AG04450 (cell line): Measurements from ENCODE around the gene OR52K1. TPM values are rescaled to one million over a fixed set of nuclear protein-coding genes. Genes with fewer than 3 reads are reported as not detected.

Source experiments
- CTCF ChIA-PET: fragments of 300-600, 350-600 bp; formaldehyde crosslinking; extraction: SDS; loops from one replicate; lab custom pipeline; 2022; ENCODE audit warnings: antibody characterized with exemption, inconsistent platforms; lab: Charles Lee
- POLR2A ChIA-PET: fragments of 350-600 bp; formaldehyde crosslinking; extraction: SDS; loops from one replicate; lab custom pipeline; 2021; ENCODE audit warnings: antibody characterized with exemption, inconsistent platforms; lab: Yijun Ruan, JAX
- DNase-seq: peaks from one replicate; pipeline ENCODE4 v3.0.0-alpha.2; 2011; ENCODE audit warnings: low read depth, low spot score
- H3K27ac ChIP-seq: one replicate; pipeline ENCODE4 v1.5.1; 2012; ENCODE audit warnings: low read depth, low read length, control low read depth
- H3K27me3 ChIP-seq: one replicate; pipeline ENCODE4 v1.6.0; 2012; ENCODE audit warnings: low read length; ENCODE audit not compliant: control insufficient read depth, insufficient read depth
- H3K4me3 ChIP-seq: 2 replicates; pipeline ENCODE4 v1.5.1; 2011; ENCODE audit warnings: mild to moderate bottlenecking, low read depth, low read length, control low read depth
- H3K9me3 ChIP-seq: 2 replicates; pipeline ENCODE4 v1.5.1; 2012; ENCODE audit warnings: low read length; ENCODE audit not compliant: control insufficient read depth, insufficient read depth
- CTCF ChIP-seq: IDR thresholded peaks from 2 replicates; pipeline ENCODE4 v1.5.1; 2011; ENCODE audit warnings: low read depth, low read length, control low read depth, inconsistent platforms
- polyA minus RNA-seq: library from RNA; depleted of rRNA, polyadenylated mRNA; stranded (reverse); fragments of >200 nt; gene quantifications from 2 replicates; pipeline ENCODE4 v1.2.3, GENCODE V29; 2011; rRNA and poly(A)+ RNA removed
- polyA plus RNA-seq: library from polyadenylated mRNA; depleted of rRNA; stranded (reverse); fragments of >200 nt; gene quantifications from 2 replicates; pipeline ENCODE4 v1.2.3, GENCODE V29; 2011; rRNA removed

The OR52K1 gene
- polyA plus RNA-seq = not detected in 2 replicates
- not detected in 2 replicates for polyA minus RNA-seq

- Histone ChIP-seq H3K27me3 (no peaks in the 10 kb centered on the region), H3K9me3 (no peaks in the 10 kb centered on the region), H3K4me3 (no peak within 1 kb of the TSS), H3K27ac (no peak within 1 kb of the TSS)
- no peak for TF ChIP-seq CTCF
- ChIA-PET CTCF (interaction anchor here (1.4 kb wide), 1 partner anchor 57 kb away, joined by 3 read pairs; no protein-coding TSS in a partner anchor), POLR2A (no interaction called here)
- DNase-seq = no peak
Measured at GRCh38 chr11:4482445-4482844, at the start of gene OR52K1. OR52K1 (plus strand) TSS chr11:4482646; CDS start chr11:4488901, 6,255 bp downstream.

- H3K27ac ChIP-seq = no peak overlapping the region
- H3K4me3 ChIP-seq = no peak overlapping the region
- DNase-seq = no peak
- ChIA-PET CTCF (interaction anchor here (0.6 kb wide), 1 partner anchor 246 kb away, joined by 3 read pairs; no protein-coding TSS in a partner anchor), POLR2A (no interaction called here)
- no peak for TF ChIP-seq CTCF
- H3K27me3 ChIP-seq = no peaks in the 10 kb centered on the region
- no peaks in the 10 kb centered on the region for H3K9me3 ChIP-seq
Measured at GRCh38 chr11:4433856-4434255, 48.6 kb upstream of the OR52K1 start.

- ChIA-PET CTCF (no interaction called here), POLR2A (no interaction called here)
- no peak for TF ChIP-seq CTCF
- DNase-seq = no peak
- no peaks in the 10 kb centered on the region for H3K27me3 ChIP-seq
- no peak overlapping the region for H3K27ac ChIP-seq
- H3K4me3 ChIP-seq = no peak overlapping the region
- no peaks in the 10 kb centered on the region for H3K9me3 ChIP-seq
Measured at GRCh38 chr11:4436411-4436810, 46.0 kb upstream of the OR52K1 start.

- DNase-seq = no peak
- POLR2A ChIA-PET = no interaction called here
Measured at GRCh38 chr11:4441515-4441914, 40.9 kb upstream of the OR52K1 start.

More at GRCh38 chr11:4441515-4441914, 40.9 kb upstream of the OR52K1 start:
- no peak overlapping the region for H3K27ac ChIP-seq
- no peaks in the 10 kb centered on the region for H3K27me3 ChIP-seq
- CTCF ChIA-PET = no interaction called here
- H3K4me3 ChIP-seq = no peak overlapping the region
- no peak for TF ChIP-seq CTCF
- H3K9me3 ChIP-seq = no peaks in the 10 kb centered on the region
